Measurements from ENCODE around the gene NUP210.

Gene NUP210

DNA sequence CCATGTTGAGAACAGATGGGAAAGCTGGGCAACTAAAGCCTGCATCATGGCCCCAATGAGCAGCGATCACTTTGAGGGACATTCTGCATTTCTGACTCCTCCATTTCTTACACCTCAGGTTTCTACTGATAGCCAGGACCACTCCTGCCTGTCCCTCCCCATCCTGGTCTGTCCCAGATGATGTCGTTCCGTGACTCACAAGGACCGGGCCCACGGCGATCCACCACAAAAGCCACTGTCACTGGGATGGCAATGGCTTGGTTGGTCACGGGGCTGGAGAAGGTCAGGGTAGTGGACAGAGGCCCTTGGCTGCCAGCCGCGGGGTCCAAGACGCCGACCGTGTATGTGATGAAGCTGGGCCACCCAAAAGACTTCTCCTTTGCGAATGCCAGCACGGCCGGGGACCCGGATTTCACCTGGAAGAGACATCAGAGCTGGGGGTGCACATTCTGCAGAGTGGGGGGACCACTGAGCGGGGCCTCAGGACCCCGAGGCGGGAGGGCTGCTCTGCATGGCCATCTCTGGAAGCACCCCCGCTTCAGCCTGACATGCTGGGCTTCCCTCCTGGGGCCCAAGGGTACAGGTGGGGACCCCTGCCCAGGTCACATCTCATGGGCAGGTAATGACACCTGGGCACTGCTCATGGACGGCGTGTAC lies 100.4 kb downstream of the NUP210 start:
- no peak for DNase-seq (ENCODE audit: low read depth)

DNA sequence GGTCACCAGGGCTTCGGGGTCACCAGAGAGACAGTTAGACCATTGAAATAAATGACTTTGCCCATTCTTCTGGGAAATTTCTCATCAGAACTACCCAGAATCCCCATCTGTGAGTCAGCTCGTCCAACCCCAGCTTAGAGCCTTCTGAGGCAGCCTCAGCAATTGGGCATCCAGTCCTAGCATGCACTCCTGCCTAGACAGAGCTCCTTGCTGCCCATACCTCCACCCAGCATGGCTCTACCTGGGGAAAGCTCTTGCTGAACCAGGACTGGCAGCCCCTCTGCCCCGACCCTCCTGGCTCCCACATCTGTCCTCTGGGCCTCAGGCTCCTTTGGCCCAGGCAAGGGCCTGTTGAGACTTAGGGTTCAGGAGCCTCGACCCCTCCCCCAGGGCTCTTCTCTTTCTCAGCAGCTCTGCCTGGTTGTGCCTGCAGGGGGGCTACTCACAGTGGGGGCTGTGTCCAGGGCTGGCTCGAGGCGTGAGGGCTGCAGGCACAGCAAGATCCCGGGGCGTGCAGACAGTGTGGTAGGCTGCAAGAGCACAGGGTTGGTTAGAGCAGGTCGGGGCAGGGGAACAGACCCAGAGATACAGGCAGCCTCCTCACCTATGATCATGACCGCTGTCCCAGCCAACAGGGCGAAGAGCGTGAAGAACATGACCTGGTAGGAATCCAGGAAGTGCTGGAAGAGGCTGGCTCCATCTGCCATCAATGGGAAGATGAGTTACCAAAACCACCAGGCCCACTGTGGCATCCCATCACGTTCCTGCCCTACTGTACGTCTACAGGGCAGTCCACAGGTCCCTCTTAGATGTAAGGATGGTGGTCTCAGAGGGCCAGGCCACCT lies 101.3 kb downstream of the NUP210 start:
- no peak for DNase-seq (ENCODE audit: low read depth)

DNA sequence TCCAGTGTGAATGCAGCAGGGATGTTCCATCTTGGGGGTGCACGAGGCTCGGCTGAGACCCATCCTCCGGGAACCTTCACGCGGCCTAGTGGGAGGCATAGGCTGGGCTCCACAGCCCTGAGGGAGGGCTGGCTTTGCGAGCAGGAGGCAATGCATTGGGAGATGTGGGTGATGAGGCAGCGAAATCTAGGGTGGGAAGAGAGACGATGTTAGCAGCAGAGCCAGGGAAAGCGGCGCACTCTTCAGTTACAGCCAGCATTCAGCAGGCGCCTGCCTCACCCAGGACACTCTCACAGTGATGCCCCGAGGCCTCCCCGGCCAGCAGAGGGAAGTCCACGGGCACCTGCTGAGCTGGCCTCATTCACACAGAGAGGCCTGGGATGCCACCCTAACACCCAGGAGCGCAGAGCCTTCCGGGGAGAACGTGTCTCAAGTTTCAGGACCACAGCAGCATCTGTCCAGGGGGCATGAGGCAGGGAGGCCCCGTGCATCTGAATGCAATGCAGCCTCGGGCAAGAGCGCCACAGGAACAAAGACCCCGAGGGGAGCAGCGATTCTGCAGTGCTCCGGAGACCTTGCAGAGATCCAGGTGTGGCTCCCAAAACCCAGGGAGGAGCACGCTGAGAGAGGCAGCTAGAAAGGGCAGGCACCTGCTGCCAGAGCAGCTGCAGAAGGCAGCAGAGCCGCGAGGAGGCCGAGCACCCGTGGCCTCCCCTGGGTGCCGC lies 102.4 kb downstream of the NUP210 start:
- DNase-seq (ENCODE audit: low read depth): no peak

DNA sequence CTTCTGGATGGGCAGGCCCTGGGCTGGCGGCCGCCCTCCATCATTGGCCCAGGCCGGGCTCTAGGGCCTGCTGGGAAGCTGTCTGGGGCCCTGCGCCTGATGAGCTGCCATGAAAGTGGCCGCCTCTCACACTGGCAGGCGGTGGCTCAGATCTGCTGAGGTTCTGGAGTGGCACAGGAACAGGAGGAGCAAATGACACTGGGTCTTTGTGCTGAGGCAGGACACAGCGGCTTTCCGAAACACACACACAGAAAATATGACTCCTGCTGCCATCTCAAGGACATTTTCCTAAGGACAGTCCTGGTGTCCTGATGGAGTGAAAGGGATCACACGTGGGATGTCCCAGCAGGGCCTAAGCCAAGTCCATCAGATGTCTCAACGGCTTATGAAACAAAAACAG lies 103.5 kb downstream of the NUP210 start:
- no peak for DNase-seq (ENCODE audit: low read depth)

DNA sequence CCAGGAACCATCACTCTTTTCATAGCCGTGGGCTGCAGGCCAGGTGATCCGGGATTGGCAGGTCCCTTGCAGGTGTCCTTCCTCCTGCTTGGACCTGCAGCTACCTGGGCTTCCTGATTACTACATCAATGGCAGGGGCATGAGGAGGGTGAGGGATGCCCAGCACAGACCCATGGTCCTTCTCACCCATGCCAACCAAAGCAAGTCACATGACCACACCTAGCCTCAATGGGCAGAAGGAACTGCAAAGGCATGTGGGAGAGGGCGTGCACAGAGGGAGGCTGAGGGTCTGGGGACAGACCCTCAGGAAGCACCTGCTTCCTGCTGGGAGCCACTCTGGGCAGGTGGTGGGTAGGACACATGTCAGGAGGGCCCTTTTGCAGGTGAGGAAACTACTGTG lies 105.2 kb downstream of the NUP210 start:
- DNase-seq (ENCODE audit: low read depth): no peak

DNA sequence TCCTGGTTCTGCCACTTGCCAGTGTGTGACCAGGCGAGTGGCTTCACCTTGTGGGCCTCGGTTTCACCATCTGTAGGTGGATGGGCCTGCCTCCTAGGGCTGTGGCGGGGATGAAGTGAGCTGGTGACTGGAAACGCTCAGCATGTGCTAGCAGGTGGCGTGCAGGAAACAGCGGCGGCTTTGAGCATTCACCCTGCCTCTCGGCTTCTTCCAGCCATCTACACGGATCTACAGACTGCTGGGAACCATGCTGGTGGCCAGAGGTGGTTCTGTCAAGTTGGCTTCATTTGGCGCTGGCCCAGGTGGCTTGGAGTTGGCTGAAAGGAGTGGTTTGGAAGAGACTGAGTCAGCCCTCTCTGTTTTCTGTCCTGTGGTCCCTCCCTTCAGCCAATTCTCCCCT lies 106.3 kb downstream of the NUP210 start:
- no peak for DNase-seq (ENCODE audit: low read depth)

DNA sequence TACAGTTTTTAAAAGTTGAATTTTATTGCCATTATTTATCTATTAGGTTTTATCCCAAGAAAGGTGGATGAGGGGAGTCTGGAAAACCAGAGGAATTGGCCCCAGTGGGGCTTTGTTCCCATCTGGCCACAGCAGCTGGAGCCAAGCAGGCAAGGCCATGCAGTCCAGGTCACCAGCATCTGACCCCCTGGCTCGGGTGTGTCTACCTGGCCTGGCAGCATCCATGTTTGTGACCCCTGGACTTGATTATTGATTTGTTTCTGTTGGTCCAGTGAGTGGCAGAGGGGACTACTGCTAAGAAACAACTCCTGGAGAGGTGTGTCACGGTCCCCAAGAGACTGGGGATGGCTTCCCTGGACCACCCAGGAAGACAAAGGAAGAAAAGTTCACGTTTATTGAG lies 111.1 kb downstream of the NUP210 start:
- DNase-seq (ENCODE audit: low read depth): no peak

DNA sequence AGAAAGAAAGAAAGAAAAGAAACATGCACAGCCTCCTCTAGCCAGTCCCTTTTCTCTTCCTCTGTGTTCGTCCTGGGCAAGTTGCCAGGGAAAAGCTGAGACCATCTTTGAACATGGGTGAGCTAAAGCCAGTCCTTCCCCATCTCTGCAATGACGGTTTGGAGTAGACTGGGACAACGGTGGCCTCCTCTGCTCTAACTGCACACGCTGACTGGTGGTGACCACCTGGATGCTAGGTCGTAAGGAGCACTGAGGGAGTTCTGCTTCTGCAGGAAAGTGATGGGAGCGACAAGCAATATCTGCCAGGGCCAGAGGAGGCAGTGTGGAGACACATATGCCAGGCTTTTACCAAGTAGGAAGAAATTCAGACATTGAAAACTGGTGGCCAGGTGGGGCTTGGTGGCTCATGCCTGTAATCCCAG lies 111.7 kb downstream of the NUP210 start:
- no peak for DNase-seq (ENCODE audit: low read depth)

DNA sequence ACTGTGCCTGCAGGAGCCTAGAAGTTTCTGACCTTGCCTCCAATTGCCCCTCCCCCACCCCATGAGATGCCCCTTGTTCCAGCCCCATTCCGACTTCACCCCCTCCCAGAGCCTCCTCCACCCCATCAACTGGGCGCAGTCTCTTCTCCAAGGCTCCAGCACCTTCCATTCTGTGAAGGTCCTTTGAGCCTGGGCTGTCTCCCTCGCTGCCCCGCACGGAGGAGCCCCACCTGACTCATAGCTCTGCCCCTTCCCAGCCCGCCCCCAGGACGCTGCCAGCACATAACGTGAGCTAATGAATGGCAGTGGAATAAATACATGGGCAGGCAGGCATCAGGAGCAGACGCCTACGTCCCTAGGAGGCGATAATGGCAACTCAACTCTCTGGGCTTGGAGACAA lies 113.1 kb downstream of the NUP210 start:
- no peak for DNase-seq (ENCODE audit: low read depth)

DNA sequence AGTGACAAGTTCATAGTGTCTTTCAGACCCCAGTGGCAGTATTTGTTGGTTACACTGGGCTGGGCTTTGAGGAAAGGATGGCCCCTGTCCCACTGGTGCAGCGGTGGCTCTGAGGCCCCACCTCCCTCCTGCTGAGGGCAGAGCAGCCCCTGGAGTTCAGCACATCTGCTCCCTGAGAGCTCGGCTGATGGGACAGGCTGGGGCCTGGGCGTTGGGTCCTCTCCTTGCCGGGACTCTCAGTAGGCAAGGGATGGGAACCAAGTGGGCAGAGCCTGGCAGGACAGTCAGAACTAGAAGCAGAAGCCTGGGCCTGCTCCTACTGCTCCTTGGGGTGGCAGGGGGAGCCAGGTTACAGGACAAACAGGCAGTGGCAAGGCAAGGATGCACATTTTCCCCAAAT lies 114.5 kb downstream of the NUP210 start:
- no peak for DNase-seq (ENCODE audit: low read depth)

DNA sequence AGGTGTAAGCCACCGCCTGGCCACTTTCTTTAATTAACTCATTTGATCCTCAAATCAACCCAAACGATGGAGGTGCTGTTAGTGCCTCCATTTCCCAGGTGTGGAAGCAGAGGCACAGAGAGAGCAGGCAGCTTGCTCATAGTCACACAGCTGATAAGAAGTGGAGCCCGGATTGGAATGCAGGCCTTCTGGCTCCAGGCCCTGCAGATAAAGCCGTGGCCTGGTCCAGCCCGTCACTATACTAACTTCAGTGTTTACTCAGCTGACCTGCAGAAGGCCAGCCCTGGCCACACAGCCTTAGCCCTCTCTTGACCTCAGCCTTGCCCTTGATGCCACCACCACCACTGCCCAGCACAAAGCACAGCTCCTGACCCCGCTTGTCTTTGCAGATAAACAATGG lies 116.7 kb downstream of the NUP210 start:
- DNase-seq (ENCODE audit: low read depth): no peak

DNA sequence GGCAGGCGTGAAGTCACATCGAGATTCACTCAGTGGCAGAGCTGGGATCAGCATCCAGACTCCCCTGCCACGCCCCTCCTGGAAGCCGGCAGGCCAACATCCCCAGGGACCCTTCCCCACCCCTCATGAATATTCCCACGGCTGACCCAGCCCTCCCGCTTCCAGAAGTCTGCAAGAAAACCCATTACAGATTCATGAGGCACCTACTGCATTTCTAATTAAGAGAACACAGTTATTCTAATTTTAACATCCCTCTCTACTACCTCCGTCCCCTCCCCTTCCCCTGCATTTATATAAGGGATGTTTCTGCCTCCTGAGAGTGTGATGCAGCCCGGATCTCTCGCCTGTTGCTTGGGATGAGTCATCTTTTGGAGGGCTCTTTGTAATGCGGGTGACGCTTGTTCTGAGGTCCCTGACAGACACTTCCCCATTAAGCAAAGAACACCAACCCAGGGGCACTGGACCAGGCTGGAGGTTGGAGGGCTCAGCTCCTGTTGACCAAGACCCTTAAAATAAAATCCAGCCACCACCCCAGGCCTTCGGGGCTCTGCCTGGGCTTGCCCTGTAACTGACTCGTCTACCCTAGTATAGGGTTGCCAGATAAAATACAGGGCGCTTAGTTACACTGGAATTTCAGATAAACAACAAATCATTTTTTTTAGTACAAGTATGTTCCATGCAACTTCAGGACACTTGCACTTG lies 118.7 kb downstream of the NUP210 start:
- DNase-seq (ENCODE audit: low read depth): no peak

DNA sequence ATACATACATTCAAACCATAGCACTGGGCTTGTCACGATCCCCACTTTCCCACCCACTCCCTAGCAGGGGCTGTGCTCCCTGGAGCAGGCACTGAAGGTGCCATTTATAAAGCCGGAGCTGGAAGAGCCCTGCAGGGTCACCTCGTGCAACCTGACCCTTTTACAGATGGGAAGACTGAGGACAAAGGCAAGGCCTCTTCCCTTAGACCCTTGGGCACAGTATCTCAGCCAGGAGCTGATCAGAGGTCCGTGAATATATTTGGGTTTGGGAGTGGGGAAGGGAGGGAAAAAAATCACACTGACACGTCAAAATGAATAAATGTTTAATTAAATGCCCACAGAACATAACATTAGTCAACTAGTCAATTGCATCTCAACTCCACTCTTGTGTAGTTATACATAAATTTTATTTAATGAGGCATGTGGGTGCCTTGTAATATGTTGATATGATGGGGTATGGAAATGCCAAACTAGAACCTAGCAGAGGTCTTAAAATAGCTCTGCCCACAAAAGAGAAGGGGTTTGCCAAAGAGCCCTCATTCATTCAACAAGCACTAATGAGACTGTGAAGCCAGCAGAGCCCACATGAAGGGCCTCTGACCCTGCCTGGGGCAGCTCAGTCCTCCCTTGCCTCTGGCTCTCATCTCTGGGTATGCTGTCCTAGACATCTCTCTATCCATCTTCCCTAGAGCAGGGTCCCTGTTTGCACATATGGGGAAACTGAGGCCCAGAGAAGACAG lies 119.4 kb downstream of the NUP210 start:
- no peak for DNase-seq (ENCODE audit: low read depth)

DNA sequence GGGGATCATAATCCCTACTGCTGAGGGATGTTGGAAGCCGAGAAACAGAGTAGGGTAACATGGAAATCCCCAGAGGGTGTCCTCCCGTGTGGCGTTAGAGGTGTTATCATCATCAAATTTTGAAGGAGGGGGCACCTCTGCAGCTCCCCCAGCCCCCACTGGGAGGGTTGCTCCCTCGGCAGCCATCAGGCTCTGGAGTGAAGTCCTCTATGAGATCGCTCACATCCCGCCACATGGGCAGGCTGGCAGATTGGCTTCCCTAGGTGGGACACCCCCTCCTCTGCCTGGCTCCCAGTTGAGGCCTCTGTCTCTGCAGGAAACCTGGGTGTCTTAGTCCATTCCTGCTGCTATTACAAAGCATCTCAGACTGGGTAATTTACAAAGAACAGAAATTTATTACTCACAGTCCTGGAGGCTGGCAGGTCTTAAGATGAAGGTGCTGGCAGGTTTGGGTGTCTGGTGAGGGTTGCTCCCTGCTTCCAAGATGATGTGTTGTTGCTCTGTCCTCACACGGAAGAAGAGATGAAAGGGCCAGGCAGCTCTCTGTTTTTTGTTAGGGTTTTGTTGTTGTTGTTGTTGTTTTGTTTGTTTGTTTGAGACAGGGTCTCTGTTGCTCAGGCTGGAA lies 120.5 kb downstream of the NUP210 start:
- DNase-seq (ENCODE audit: low read depth): no peak

DNA sequence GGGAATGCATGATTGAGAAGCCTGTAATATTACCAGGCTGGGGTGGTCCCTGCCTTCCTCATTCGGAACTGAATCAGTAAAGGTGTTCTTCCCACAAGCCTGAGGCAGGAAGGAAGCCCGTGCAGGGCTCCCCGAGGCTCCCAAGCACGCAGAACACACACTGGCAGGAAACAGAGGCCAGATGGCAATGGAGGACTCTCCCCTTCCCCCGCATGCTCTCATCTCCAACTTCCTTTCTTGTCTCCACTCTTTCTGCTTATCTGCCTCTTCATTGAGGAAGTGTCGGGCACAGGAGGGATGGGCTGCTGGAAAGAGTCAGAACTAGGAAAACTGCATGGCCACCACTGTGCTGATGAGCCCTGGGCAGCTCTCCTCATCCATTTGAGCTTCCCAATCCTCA lies 123.5 kb downstream of the NUP210 start:
- no peak for DNase-seq (ENCODE audit: low read depth)

DNA sequence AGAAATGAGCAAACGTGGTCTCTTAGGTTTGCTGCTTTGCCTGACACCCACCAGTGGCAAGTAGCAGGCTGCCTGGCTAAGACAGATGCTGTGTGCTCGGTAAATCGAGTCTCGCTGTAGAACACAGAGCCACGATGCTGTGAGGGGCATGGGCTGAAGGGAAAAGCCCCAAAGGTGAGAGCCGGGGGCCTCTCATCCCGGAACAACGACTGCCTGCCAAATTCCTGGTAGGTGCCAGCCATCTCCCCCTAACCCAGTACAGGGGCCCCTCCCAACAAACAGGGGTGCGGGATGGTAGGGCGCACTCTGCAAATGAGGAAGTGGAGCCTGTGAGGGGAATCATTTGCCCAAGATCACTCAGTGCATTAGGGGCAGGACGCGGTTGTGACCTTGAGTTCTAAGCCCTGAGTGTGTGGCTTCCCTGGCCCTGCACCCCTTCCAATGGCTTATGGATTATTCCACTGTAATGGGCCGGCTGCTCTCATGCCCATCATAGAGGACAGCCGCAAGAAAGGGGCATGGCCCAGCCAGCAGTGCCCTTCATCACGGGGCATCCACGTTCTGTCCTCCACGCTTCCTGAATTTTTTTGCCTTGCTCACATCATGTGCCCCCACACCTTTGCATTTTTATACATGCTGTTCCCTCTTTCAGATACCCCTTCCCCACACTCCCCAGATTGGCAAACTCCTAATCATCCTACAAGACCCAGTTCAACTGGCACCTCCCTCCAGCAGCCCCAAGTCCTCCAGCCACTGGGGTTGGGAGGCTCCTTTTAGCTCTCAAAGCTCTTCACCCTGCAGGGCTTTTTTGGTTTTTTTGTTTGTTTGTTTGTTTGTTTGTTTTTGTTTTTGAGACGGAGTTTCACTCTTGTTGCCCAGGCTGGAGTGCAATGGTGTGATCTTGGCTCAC lies 125.4 kb downstream of the NUP210 start:
- DNase-seq (ENCODE audit: low read depth): no peak

DNA sequence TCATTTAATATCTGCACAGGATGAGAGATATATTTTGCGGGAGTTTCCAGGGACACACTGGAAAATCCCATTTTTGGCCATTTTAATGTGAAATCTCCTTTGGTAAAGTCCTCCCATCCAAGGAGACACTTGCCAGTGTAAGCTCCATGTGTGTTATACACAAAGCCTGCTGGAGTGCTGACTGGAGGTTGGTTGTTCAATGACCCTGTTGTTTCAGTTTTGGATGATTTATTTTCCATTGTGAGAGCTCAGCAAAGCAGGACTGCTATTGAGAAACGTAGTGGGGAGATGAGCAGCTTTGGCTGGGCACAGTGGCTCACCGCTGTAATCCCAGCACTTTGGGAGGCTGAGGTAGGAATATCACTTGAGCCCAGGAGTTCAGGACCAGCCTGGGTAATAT lies 127.7 kb downstream of the NUP210 start:
- no peak for DNase-seq (ENCODE audit: low read depth)

DNA sequence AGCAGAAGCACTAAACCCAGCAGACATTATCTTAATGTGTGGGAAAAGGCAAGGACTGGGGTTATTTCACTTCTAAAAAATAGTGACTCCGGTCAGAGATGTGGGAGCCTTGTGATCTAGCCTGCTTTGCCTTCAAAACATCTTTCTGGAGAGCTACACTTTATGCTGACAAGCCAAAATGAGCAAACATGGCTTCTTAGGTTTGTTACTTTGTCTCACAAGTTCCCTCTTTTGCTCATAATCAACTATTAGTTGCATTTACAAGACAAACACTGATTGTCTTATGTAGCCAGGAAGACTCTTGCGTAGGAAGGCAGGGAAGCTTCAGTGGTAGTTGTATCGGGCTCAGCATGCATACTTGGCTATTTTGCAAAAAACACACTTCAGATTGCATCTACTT lies 129.2 kb downstream of the NUP210 start:
- no peak for DNase-seq (ENCODE audit: low read depth)

DNA sequence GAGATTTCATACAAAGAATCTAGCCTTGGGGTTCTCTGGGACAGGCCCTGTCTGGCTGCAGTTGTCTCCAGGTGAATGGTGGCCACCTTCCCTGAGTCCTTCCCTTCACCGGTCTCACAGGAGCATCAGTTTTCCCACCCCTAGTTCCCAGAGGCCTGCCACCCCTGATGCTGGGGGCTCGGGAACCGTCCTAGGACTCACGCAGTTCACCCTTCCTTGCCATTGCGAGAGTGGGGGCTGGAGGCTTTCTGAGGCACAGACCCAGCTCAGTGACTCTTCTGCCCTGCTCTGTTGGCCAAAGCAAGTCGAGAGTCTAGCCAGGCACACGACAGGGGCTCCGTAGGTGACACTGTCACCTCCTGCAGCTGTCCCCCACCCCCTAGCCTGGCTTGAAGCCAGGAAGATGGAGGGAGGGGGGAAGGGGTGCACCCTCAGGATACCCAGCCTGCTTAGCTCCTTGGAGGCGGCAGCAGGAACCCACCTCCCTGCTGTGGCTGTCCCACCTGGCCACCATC lies 130.3 kb downstream of the NUP210 start:
- DNase-seq (ENCODE audit: low read depth): no peak

All from stimulated activated CD8-positive, alpha-beta memory T cell treated with anti-CD3 and anti-CD28 coated beads, Interleukin-15, amount 100 ng/mL, for 1 hour (primary cell).